ENCODE data around the gene SYNE1. TPM values are rescaled to one million over a fixed set of nuclear protein-coding genes. Genes with fewer than 3 reads are reported as not detected.

Gene SYNE1
- total and polyA plus RNA-seq, 7 donors = 7.2 to 203 (median 86.4) TPM

GRCh38 chr6:152587473-152587872 lies 49.7 kb downstream of the SYNE1 start:
- no peak overlapping the region for H3K4me3 ChIP-seq
- H3K9me3 ChIP-seq = no peaks in the 10 kb centered on the region
- H3K27me3 ChIP-seq = no peaks in the 10 kb centered on the region
- no peaks in the 10 kb centered on the region for H3K4me1 ChIP-seq
- TF ChIP-seq, protein P1, sequence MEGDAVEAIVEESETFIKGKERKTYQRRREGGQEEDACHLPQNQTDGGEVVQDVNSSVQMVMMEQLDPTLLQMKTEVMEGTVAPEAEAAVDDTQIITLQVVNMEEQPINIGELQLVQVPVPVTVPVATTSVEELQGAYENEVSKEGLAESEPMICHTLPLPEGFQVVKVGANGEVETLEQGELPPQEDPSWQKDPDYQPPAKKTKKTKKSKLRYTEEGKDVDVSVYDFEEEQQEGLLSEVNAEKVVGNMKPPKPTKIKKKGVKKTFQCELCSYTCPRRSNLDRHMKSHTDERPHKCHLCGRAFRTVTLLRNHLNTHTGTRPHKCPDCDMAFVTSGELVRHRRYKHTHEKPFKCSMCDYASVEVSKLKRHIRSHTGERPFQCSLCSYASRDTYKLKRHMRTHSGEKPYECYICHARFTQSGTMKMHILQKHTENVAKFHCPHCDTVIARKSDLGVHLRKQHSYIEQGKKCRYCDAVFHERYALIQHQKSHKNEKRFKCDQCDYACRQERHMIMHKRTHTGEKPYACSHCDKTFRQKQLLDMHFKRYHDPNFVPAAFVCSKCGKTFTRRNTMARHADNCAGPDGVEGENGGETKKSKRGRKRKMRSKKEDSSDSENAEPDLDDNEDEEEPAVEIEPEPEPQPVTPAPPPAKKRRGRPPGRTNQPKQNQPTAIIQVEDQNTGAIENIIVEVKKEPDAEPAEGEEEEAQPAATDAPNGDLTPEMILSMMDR (IDR thresholded peaks at IDR 0.05) = no peak
- TF ChIP-seq POLR2AphosphoS5 (IDR thresholded peaks at IDR 0.05) (no peak), POLR2A (IDR thresholded peaks at IDR 0.05) (no peak), EP300 (IDR thresholded peaks at IDR 0.05) (no peak)
- DNase-seq = no peak
- WGBS, 2 donors = 77 to 86% methylated on average over 1 of the region's 1 CpG
- H3K36me3 ChIP-seq = no peaks in the 10 kb centered on the region
- H3K27ac ChIP-seq = no peak overlapping the region
- intact Hi-C loops (cut with DNase I) = no loop called here

DNA sequence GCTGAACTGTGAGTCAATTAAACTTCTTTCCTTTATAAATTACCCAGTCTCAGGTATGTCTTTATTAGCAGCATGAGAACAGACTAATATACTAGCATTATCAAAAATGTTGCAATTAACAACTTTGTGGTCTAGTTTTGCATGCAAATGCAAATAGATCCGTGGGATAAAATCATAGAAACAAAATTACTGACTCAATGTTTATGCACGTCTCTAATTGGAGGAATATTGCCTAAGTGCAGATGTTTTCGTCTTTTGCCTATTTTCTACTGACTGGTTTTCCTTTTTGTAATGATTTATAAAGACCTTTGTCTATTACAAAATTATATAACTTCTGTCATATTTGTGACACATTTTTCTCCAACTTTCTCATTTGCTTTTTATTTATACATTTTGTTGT lies 51.9 kb downstream of the SYNE1 start:
- no peaks in the 10 kb centered on the region for H3K4me1 ChIP-seq
- H3K4me3 ChIP-seq = no peak overlapping the region
- DNase-seq = no peak
- no peak for TF ChIP-seq EP300 (IDR thresholded peaks at IDR 0.05)
- TF ChIP-seq, protein P1 (IDR thresholded peaks at IDR 0.05) = no peak
- TF ChIP-seq POLR2A (IDR thresholded peaks at IDR 0.05) = no peak
- no peak for TF ChIP-seq POLR2AphosphoS5 (IDR thresholded peaks at IDR 0.05)
- no peaks in the 10 kb centered on the region for H3K9me3 ChIP-seq
- H3K27me3 ChIP-seq = no peaks in the 10 kb centered on the region
- no peaks in the 10 kb centered on the region for H3K36me3 ChIP-seq
- no peak overlapping the region for H3K27ac ChIP-seq
- intact Hi-C loops (cut with DNase I) = no loop called here
- 80 to 86% methylated on average over 3 of the region's 3 CpGs for WGBS, 2 donors

GRCh38 chr6:152583888-152584287 lies 53.3 kb downstream of the SYNE1 start:
- no peaks in the 10 kb centered on the region for H3K36me3 ChIP-seq
- H3K4me1 ChIP-seq = no peaks in the 10 kb centered on the region
- WGBS, 2 donors = 82 to 92% methylated on average over 3 of the region's 3 CpGs
- DNase-seq = no peak
- H3K27me3 ChIP-seq = no peaks in the 10 kb centered on the region
- H3K9me3 ChIP-seq = no peaks in the 10 kb centered on the region
- TF ChIP-seq, protein P1 (IDR thresholded peaks at IDR 0.05) = no peak
- TF ChIP-seq EP300 (IDR thresholded peaks at IDR 0.05) = no peak
- TF ChIP-seq POLR2AphosphoS5 (IDR thresholded peaks at IDR 0.05) = no peak
- TF ChIP-seq POLR2A (IDR thresholded peaks at IDR 0.05) = no peak
- intact Hi-C loops (cut with DNase I) = no loop called here
- no peak overlapping the region for H3K4me3 ChIP-seq
- H3K27ac ChIP-seq = no peak overlapping the region

DNA sequence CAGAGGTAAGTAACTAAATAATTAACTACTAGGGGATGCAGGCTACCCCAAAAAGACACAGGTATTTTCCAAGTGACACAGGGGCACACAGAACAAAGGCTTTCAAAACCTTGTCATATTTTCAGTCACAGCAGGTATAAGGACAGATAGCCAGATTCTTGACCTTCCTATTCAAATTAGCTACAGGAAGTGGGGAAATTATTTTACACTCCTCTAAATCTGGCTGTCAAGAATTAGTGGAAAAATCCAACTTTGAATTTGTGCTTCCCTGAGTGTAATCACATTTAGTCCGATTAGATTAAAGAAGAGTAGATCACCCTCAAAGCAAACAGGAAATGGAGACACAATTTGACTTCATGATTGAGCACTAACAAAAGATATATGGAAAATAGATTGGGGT lies 60.6 kb downstream of the SYNE1 start:
- H3K36me3 ChIP-seq = no peaks in the 10 kb centered on the region
- H3K9me3 ChIP-seq = no peaks in the 10 kb centered on the region
- H3K27ac ChIP-seq = peak overlapping the region in 1 of 4 donors; percentile 7
- no peaks in the 10 kb centered on the region for H3K27me3 ChIP-seq
- H3K4me1 ChIP-seq = peaks cover 0 to 6% (median 0%) of the 10 kb centered on the region in 4 donors
- intact Hi-C loops (cut with DNase I) = no loop called here
- WGBS, 2 donors = 65 to 76% methylated on average over 1 of the region's 1 CpG
- no peak for DNase-seq
- no peak for TF ChIP-seq EP300 (IDR thresholded peaks at IDR 0.05)
- TF ChIP-seq POLR2AphosphoS5 (IDR thresholded peaks at IDR 0.05) = no peak
- TF ChIP-seq, protein P1 (IDR thresholded peaks at IDR 0.05) = no peak
- no peak for TF ChIP-seq POLR2A (IDR thresholded peaks at IDR 0.05)
- no peak overlapping the region for H3K4me3 ChIP-seq

DNA sequence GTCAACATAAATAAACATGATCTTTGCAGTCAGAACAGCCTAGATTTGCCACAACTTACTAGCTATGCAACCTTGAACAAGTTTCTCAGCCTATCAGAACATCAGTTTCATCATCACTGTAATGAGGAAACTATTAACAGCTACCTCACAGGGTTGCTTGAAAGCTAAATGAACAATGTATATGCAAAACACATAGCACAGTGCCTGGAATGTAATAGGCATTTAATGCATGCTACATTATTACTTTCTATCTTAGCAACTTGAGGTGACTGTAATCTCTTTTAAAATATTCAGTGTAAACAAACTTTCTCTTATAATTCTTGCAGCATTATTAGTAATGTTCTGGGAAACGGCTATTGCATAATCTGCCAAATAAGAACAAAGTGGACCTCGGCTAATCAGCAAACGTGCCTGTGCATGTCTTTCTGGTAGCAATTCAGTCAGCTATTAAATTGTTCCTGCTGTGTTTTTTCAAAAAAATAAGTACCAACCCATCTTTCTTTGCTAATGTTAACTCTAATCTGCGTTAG lies 61.5 kb downstream of the SYNE1 start:
- Histone ChIP-seq H3K4me3 (no peak overlapping the region), H3K36me3 (no peaks in the 10 kb centered on the region), H3K27me3 (no peaks in the 10 kb centered on the region), H3K4me1 (peaks cover 0 to 6% (median 0%) of the 10 kb centered on the region in 4 donors), H3K9me3 (no peaks in the 10 kb centered on the region), H3K27ac (peak overlapping the region in 1 of 4 donors; percentile 7)
- no peak for DNase-seq
- TF ChIP-seq POLR2AphosphoS5 (IDR thresholded peaks at IDR 0.05) (peak in 2 of 4 donors; percentile 14 to 28), EP300 (IDR thresholded peaks at IDR 0.05) (no peak)
- TF ChIP-seq, protein P1 (IDR thresholded peaks at IDR 0.05) = no peak
- 51 to 60% methylated on average over 4 of the region's 4 CpGs for WGBS, 2 donors
- intact Hi-C loops (cut with DNase I) = no loop called here

All from sigmoid colon (tissue), 7 donors.